Progenitor cell of endocrine pancreas (in vitro differentiated cells): ENCODE results near the gene PTH1R. TPM values are rescaled to one million over a fixed set of nuclear protein-coding genes. Genes with fewer than 3 reads are reported as not detected.

ENCODE experiments used
- DNase-seq: peaks from one replicate; pipeline ENCODE4 v3.0.0; 2021; ENCODE audit warnings: low spot score; ENCODE audit not compliant: unreplicated experiment
- H3K27ac Mint-ChIP-seq: 2 replicates; pipeline ENCODE4 v1.8.0; 2021; ENCODE audit warnings: mild to moderate bottlenecking, moderate library complexity, mixed read lengths
- H3K27me3 Mint-ChIP-seq: 2 replicates; pipeline ENCODE4 v1.8.0; 2021; ENCODE audit warnings: mixed read lengths
- H3K36me3 Mint-ChIP-seq: 2 replicates; pipeline ENCODE4 v1.8.0; 2022; ENCODE audit warnings: mixed read lengths; ENCODE audit not compliant: insufficient read depth
- H3K4me1 Mint-ChIP-seq: 2 replicates; pipeline ENCODE4 v1.8.0; 2021; ENCODE audit warnings: low read depth, mixed read lengths
- H3K4me3 Mint-ChIP-seq: 2 replicates; pipeline ENCODE4 v1.8.0; 2021; ENCODE audit warnings: low read depth, mild to moderate bottlenecking, moderate library complexity, mixed read lengths
- H3K9me3 Mint-ChIP-seq: 2 replicates; pipeline ENCODE4 v1.8.0; 2021; ENCODE audit warnings: low read depth, mixed read lengths
- CTCF ChIP-seq: fragments of 200-600 bp; sonication (generic); IDR thresholded peaks from one replicate; pipeline ENCODE4 v1.5.0; 2021; ENCODE audit warnings: antibody characterized with exemption, mild to moderate bottlenecking; ENCODE audit not compliant: unreplicated experiment
- total RNA-seq: library from RNA; stranded (reverse); gene quantifications from 2 replicates; pipeline ENCODE4 v1.2.1, GENCODE V29; 2021

Gene PTH1R
- total RNA-seq, 1 donor from 2014 or later, result 0.26 TPM

GRCh38 chr3:46904303-46905212 lies 27.0 kb downstream of the PTH1R start:
- Mint-ChIP-seq H3K4me3 (no peak overlapping the region), H3K4me1 (no peaks in the 10 kb centered on the region), H3K27me3 (peaks cover 4% of the 10 kb centered on the region), H3K9me3 (no peaks in the 10 kb centered on the region), H3K27ac (no peak overlapping the region), H3K36me3 (no peaks in the 10 kb centered on the region)
- DNase-seq, result no peak
- TF ChIP-seq CTCF, result no peak

GRCh38 chr3:46905213-46905560 lies 27.7 kb downstream of the PTH1R start:
- H3K27me3 Mint-ChIP-seq, result peaks cover 4% of the 10 kb centered on the region
- no peak overlapping the region for H3K27ac Mint-ChIP-seq
- H3K36me3 Mint-ChIP-seq, result no peaks in the 10 kb centered on the region
- no peak for TF ChIP-seq CTCF
- DNase-seq, result no peak
- no peak overlapping the region for H3K4me3 Mint-ChIP-seq
- H3K9me3 Mint-ChIP-seq, result no peaks in the 10 kb centered on the region
- H3K4me1 Mint-ChIP-seq, result no peaks in the 10 kb centered on the region

GRCh38 chr3:46905661-46906451 lies 28.3 kb downstream of the PTH1R start:
- no peaks in the 10 kb centered on the region for H3K36me3 Mint-ChIP-seq
- no peaks in the 10 kb centered on the region for H3K4me1 Mint-ChIP-seq
- no peak overlapping the region for H3K4me3 Mint-ChIP-seq
- TF ChIP-seq CTCF, result no peak
- DNase-seq, result no peak
- H3K27me3 Mint-ChIP-seq, result peaks cover 4% of the 10 kb centered on the region
- peak overlapping the region; percentile 20 for H3K27ac Mint-ChIP-seq
- no peaks in the 10 kb centered on the region for H3K9me3 Mint-ChIP-seq

GRCh38 chr3:46906471-46907058 lies 29.0 kb downstream of the PTH1R start:
- no peak for DNase-seq
- Mint-ChIP-seq H3K36me3 (no peaks in the 10 kb centered on the region), H3K27me3 (peaks cover 4% of the 10 kb centered on the region), H3K4me3 (no peak overlapping the region), H3K4me1 (no peaks in the 10 kb centered on the region), H3K9me3 (no peaks in the 10 kb centered on the region), H3K27ac (no peak overlapping the region)
- TF ChIP-seq CTCF, result no peak

GRCh38 chr3:46907271-46907670 lies 29.8 kb downstream of the PTH1R start:
- Mint-ChIP-seq H3K27me3 (peaks cover 4% of the 10 kb centered on the region), H3K4me1 (no peaks in the 10 kb centered on the region), H3K27ac (no peak overlapping the region), H3K4me3 (no peak overlapping the region), H3K36me3 (peaks cover under 1% of the 10 kb centered on the region), H3K9me3 (no peaks in the 10 kb centered on the region)
- no peak for DNase-seq
- no peak for TF ChIP-seq CTCF
